GM12864 (cell line): ENCODE results near the gene LPP.

Source experiments
- DNase-seq: peaks from one replicate; pipeline ENCODE4 v3.0.0-alpha.2; 2011; ENCODE audit warnings: low read depth
- H3K4me3 ChIP-seq: 2 replicates; pipeline ENCODE4 v1.5.1; 2011; ENCODE audit warnings: mild to moderate bottlenecking, low read depth, low read length, control low read depth
- TF ChIP-seq, protein P1 (sequence below): IDR thresholded peaks from 2 replicates; pipeline ENCODE4 v1.5.1; 2011; ENCODE audit warnings: low read depth, mild to moderate bottlenecking, moderate library complexity, low read length, control low read depth, inconsistent platforms; ENCODE audit errors: missing control alignments

The LPP gene, protein sequence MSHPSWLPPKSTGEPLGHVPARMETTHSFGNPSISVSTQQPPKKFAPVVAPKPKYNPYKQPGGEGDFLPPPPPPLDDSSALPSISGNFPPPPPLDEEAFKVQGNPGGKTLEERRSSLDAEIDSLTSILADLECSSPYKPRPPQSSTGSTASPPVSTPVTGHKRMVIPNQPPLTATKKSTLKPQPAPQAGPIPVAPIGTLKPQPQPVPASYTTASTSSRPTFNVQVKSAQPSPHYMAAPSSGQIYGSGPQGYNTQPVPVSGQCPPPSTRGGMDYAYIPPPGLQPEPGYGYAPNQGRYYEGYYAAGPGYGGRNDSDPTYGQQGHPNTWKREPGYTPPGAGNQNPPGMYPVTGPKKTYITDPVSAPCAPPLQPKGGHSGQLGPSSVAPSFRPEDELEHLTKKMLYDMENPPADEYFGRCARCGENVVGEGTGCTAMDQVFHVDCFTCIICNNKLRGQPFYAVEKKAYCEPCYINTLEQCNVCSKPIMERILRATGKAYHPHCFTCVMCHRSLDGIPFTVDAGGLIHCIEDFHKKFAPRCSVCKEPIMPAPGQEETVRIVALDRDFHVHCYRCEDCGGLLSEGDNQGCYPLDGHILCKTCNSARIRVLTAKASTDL

DNA sequence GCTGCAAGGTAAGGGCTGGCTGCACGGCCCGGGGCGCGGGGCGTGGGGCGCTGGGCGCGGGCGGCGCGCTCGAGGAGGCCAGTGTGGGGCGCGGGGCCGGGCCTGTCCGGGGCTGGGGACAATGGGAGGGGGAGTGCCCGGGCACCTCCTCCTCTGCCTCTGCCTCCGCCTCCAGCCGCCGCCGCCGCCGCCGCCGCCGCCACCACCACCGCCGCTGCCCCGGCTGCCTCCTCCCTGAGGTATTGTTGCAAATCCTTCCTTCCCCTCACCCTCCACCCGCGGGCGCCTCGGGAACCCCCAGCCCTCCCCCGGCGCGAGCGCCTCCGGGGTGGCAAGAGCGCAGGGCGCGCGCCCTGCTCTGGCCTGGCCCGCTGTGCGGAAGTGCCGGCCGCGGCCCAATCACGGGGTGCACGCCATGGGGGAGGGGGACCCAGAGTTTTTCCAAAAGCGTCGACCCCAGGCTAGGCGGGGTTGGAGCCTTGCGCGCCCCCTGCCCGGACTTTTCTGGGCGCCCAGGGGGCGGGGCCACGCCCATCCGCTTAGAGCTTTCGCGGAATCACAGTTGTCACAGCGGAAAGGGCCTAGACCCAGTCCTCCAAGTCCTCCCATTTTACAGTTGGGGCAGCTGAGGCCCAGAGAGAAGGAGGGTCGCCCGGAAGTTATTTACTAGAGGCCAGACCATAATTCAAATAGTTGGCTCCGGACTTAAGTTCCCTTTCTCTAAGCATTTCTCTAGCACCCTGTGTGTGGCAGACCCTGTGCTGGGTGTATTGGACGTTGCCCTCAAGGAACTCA, at the start of gene LPP:
LPP (plus strand) TSS at position 144 of the 795 bp plus-strand sequence. CDS start 251,964 bp downstream, outside the sequence.
- TF ChIP-seq, protein P1, sequence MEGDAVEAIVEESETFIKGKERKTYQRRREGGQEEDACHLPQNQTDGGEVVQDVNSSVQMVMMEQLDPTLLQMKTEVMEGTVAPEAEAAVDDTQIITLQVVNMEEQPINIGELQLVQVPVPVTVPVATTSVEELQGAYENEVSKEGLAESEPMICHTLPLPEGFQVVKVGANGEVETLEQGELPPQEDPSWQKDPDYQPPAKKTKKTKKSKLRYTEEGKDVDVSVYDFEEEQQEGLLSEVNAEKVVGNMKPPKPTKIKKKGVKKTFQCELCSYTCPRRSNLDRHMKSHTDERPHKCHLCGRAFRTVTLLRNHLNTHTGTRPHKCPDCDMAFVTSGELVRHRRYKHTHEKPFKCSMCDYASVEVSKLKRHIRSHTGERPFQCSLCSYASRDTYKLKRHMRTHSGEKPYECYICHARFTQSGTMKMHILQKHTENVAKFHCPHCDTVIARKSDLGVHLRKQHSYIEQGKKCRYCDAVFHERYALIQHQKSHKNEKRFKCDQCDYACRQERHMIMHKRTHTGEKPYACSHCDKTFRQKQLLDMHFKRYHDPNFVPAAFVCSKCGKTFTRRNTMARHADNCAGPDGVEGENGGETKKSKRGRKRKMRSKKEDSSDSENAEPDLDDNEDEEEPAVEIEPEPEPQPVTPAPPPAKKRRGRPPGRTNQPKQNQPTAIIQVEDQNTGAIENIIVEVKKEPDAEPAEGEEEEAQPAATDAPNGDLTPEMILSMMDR = no peak
- H3K4me3 ChIP-seq = peak within 1 kb of the TSS; percentile 61
- DNase-seq = no peak

DNA sequence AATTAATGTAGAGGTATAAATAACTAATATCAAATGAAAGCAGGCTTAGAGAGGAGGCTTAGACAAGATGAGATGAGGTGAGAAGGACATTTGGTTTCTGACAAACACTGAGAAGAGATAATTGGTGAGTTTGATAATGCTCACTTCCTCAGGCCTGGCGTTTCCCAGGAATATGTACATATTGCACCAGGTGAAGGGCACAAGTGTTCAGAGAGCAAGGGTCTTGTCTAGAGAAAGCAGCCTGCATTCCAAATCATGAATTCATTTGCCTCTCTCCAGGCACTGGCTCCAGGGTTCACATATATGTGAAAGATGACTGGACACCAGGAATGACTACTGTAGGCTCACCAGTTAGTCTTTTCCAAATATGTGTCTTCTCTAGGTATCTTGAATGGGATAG, 48.0 kb upstream of the LPP start:
- TF ChIP-seq, protein P1 = no peak
- DNase-seq = no peak
- H3K4me3 ChIP-seq = no peak overlapping the region

DNA sequence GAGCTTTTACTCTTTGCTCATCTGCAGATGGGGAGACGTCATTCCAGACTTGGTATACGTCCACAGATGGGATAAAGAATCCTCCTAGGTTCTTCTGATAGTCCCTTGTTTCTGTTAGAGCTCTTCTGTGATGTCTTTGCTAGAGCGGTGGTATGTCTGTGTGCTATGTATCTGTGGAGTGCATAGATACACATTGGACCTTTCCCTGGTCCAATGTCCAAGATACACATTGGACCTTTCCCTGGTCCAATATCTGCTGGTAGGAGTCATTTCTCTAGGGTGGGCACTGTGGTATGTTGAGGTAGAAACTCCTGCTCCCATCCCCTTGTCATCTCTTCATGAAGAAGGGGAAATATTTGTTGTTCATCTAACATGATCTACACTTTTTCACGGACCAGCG, 47.5 kb upstream of the LPP start:
- no peak overlapping the region for H3K4me3 ChIP-seq
- no peak for DNase-seq
- TF ChIP-seq, protein P1 = no peak

DNA sequence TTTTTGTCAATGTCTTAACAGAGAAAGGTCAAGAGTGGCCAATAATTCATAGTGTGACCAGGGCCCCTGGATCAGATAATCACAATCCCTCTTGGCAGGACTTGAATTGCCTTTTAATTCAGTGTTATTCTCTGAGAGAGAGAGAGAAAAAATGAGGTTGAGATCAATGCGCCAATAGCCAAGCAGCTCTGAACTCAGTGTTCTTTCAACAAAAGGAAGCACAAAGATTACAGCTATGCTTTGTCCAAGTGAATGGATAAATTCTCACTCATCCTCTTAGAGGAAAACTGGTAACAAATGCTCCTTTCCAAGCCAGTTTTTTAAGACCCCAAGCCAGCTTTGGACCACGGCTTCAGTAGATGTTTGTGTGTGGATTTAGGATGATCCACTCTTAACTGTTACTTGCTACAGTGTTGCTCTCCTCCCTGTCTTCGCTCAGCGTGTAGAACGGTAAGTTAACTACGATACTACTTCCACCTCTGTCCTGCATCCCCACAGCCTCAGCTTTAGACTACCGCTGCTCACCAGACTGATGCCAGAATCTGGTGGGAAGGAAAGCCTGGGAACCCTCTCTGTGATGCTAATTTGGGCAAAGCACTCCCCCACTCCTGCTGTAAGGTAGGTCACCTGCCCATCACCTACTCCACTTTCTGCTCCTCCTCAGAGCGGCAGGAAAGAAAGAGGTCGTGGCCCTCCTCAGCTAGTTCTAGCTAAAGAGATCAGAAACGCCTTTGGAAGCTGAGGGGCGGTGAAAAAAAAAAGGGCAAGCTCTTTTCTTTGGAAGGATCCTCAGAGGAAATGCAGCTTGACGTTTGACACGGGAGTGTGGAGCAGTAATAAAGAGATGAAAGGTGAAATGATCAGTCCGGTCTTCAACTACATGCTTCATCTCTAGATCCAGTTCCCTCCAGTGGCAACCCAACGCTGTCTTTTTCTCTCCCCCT, 46.8 kb upstream of the LPP start:
- TF ChIP-seq, protein P1 = no peak
- H3K4me3 ChIP-seq = no peak overlapping the region
- no peak for DNase-seq

DNA sequence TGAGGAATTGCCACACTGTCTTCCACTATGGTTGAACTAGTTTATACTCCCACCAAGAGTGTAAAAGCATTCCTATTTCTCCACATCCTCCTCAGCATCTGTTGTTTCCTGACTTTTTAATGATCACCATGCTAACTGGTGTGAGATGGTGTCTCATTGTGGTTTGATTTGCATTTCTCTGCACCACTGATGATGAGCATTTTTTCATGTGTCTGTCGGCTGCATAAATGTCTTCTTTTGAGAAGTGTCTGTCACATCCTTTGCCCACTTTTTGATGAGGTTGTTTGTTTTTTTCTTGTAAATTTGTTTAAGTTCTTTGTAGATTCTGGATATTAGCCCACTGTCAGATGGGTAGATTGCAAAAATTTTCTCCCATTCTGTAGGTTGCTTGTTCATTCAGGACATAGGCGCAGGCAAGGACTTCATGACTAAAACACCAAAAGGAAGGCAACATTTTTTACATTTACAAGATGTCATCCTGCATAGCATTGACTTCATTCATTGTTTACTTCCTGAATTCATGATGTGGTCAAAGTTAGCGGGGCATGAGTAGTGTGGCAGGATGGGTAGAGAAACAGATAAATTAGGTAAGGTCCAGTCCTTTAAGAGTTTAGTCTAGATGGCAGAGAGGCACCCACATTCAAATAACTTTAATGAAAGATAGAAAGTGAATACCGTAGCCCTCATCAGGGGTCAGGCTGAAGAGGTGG, 45.1 kb upstream of the LPP start:
- DNase-seq = no peak
- TF ChIP-seq, protein P1 = no peak
- no peak overlapping the region for H3K4me3 ChIP-seq

DNA sequence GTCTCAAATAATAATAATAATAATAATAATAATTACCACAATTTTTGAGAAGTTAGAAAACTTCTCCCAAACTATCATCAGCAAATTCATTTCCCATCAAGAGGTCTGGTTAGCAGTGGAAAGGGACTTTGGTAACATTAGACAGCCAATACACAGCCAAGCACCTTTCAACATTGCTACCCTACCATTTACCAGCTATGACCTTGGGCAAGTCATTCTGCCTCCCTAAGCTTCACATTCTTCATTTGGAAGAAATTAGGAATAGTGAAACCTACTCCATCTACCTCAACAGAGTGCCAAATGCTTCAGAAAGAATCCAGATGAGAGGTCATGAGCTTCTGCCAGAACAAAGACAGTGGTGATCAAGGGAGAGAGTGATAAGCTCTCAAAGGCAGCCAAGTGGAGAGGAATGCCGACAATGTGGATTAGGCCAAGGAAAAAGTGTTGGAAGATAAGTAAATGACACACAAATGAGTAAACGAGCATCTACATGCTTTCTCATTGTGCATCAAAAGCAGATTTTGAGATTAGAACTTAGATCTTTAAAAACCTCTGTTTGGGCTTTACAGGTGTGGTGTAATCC, 42.9 kb upstream of the LPP start:
- DNase-seq = no peak
- H3K4me3 ChIP-seq = no peak overlapping the region
- TF ChIP-seq, protein P1 = no peak
